Tongue (tissue), 2 donors: ENCODE results near the gene TCEAL6. TPM values are rescaled to one million over a fixed set of nuclear protein-coding genes. Genes with fewer than 3 reads are reported as not detected.
"Not testable (repeated sequence)": the region's sequence is repeated elsewhere in the genome, so short reads cannot be mapped to it uniquely, and the experiment has no call there.

ENCODE experiments used
- DNase-seq: peaks from one replicate; pipeline ENCODE4 v3.0.0-alpha.2; 2015
- total RNA-seq: library from RNA; depleted of rRNA; stranded (reverse); fragments of >200 nt; gene quantifications from one replicate; pipeline ENCODE4 v1.2.3, GENCODE V29; 2014

The TCEAL6 gene
- not detected for total RNA-seq

DNA sequence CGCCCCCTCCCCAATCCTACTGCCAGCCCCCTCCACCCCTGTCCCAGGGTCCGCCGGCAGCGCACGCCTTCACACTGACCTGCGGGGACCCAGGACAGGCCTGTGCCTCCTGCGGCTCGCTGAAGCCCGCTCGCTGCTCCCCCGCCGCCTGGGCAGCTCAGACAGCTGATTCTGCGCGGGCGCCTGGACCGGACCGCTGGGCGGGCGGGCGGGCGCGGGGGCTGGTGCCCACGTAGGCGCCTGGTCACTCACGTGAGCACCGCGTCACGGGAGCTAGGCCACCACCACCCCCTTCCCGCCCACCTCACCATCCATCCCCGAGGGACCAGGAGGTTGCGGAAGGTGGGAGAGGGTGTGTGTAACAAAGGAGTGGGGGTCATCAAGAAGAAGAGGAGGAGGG is at the start of gene TCEAL6:
TSS of gene TCEAL6 (minus strand) at position 208 of the 400 bp plus-strand sequence.
- not testable (repeated sequence) for DNase-seq

DNA sequence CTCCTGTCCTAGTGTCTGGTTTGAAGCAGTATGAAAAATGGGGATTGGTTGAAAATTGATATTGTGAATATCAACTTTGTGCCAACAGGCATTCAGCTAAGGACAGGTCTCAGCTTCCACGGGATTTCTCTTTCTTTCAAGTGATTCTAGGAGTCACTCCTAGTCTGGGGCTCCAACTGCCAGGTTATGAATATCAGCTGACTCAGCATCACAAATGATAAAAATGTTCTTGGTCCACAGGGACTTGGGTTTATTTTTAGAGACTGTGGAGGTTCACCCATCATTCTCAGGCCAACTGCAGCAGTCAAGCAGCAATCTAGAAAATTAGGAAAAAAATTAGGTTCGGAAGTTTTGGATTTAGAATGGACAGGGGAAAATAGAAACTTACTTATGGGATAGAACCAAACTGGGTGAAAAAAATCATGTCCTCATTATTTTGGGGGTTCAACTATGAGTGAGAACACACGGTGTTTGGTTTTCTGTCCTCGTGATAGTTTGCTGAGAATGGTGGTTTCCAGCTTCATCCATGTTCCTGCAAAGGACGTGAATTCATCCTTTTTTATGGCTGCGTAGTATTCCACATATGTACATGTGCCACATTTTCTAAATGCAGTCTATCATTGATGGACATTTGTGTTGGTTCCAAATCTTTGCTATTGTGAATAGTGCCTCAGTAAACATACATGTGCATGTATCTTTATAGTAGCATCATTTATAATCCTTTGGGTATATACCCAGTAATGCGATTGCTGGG is 43.9 kb upstream of the TCEAL6 start:
- no peak for DNase-seq

DNA sequence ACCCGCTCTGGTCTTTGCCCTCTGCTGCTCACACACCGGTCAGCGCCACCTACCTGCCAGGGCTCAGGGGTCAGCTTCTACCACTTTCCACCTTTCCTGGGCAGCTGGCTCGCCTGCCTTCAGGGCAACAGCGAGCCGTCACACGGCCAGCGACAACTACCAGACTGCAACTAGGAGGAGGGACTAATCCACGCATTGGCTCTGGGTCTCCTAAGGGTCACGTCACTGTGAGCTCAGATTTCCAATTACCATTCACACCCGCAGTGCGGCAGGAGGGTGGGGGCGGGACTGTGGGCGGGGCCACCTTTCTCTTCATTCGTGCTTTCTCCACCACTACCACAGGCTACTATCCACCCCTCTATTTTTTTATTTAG is 13.5 kb upstream of the TCEAL6 start, which contains the start of gene BEX5:
TSS of gene BEX5 (minus strand) at position 172 of the 374 bp plus-strand sequence. CDS start 1,712 bp downstream, outside the sequence.
- peak; percentile 63 for DNase-seq

DNA sequence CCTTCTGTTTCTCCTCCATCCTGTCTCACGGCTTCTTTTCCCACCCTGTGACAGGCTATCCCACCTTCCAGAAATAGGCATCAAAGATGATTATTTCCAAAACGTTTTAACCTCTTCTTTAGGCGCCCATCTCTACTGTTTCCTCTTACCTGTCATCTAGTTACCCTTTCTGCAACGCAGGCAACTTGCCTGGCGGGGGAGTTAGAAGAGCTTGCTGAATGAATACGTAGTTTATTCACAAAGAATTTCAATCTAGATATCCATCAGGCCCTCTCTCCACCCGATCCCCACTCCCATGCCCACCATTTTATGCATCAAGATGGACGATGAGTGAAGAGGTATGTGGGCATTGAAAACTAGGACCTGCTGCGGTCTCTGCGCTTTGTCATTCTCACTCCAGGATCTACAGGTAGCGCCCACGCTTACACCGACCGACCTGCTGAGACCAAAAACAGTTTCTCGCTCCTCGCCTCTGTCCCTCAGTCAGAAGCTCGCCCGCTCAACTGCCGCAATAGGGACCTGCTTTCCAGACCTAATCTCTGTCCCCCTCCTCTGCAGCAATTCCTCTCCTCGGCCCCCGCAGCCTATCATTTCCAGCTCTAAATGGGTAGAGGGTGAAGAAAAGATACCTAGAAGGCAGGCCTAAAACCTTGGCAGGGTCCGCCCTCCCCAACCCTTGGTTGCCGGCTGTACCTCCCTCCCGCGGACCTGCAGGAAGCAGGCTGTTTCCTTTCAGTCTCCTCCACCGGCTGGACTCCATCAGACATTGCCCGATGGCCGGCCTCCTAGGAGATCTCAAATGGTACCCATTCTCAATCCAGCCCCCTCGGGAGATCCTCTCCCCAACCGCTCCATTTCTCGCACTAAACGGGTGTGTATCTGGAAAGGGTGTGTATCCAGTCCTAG is 12.9 kb upstream of the TCEAL6 start:
- peak; percentile 1 for DNase-seq

DNA sequence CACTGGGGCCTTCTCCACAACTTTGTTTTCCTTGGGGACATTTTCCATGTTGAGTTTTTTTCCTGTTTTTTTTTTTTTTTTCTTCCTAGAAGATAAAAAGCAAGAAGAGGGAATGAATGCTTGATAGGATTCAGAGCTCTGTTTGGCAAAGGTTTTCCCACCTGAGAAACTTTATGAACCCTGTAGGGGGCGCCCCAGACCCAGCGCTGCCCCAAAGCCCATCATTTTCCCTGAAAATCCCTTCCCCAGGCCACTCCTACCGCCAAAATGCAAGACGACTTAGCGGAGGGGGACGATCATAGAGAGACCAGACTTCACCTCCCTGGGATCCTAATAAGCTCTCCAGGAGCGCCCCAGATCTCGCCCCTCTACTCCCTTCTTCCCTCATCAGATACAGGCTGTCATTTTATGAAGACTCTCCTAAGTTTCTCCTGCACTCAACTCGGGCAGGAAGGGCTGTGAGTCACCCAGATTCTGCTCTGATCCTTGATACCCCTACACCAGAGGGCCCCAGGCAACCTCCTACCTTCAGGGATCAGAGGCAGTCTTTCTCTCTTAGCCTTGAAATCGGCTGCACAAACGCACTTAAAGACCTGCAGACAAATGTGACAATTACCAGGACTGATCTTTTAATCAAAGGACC is 12.1 kb upstream of the TCEAL6 start:
- peak; percentile 1 for DNase-seq

DNA sequence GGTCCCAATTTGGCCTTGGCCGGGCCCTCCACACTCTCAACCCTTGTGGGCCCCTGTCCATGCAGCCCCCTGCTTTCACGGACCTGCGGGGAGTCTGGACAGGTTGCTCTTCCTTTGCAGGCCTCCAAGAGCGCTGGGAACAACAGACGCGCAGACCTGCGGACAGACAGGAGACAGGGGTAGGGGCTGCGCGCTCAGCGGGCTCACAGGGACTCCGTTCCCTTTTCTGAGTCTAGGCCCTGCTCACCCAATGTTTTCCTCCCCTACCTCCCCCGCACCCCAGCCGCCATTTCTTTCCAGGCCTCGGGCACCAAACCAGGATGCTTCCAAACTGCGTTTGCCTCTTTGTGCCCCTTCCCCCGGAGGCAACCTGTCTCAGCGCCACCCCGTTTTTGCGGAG is 650 bp downstream of the TCEAL6 start:
- DNase-seq = not testable (repeated sequence)

DNA sequence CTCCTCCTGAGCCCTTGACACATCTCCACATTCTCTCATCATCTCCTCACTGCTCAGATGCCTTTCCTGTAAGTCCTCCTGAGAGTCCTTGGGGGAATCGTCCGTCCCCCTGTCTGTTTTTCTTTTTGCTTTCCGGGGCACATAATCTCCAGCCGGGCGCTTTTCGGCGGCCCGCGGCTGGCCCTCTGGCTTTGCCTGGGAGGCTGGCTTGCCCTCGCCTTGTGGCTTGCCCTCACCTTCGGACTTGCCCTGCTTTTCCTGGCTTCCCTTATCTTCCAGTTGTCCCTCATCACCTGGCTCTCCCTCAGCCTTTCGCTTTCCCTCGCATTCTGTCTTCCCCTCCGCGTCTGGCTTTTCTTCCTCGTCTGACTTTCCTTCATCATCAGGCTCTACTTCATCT is 1.4 kb downstream of the TCEAL6 start:
- DNase-seq = not testable (repeated sequence)

DNA sequence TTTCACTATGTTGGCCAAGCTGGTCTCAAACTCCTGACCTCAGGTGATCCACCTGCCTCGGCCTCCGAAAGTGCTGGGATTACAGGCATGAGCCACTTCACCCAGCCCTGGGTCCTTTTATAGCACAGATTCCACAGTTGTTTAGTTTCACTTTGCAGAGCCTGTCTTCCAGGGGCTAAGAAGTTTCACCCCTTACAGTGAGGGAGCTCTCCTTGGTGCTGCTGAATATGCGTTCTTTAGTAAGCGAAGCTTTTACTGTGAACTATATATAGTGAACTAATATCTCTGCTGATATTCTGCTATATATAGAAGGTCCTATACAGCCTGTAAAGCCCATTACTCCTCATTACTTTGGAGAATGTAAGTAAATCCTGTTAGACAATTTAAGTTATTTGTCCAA is 4.2 kb downstream of the TCEAL6 start:
- no peak for DNase-seq

DNA sequence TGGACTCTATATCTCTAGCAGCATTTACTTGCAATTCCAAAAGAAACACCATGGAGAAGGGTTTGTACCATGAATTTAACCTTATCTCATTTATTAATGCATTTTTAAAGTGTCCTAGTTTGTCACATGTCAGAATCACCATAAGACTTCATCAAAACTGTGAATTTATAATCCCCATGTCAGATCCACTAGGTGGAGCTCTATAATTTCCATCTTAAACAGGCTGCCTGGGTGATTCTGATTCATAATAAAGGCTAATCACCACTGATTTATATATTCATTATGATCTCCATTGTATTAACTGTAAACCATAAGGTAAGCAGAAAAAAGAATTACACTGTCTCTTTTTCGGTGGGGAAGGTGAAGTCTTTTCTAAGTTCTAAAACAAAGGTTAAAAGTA is 12.8 kb downstream of the TCEAL6 start:
- DNase-seq = peak; percentile 2

DNA sequence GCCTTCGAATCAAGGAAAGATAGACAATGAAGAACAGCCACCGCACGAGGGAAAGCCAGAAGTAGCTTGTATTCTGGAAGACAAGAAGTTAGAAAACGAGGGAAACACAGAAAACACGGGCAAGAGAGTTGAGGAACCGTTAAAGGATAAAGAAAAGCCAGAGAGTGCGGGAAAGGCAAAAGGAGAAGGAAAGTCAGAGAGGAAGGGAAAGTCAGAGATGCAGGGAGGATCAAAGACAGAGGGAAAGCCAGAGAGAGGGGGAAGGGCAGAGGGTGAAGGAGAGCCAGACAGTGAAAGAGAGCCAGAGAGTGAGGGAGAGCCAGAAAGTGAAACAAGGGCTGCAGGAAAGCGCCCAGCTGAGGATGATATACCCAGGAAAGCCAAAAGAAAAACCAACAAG is 15.4 kb downstream of the TCEAL6 start:
- DNase-seq = no peak

DNA sequence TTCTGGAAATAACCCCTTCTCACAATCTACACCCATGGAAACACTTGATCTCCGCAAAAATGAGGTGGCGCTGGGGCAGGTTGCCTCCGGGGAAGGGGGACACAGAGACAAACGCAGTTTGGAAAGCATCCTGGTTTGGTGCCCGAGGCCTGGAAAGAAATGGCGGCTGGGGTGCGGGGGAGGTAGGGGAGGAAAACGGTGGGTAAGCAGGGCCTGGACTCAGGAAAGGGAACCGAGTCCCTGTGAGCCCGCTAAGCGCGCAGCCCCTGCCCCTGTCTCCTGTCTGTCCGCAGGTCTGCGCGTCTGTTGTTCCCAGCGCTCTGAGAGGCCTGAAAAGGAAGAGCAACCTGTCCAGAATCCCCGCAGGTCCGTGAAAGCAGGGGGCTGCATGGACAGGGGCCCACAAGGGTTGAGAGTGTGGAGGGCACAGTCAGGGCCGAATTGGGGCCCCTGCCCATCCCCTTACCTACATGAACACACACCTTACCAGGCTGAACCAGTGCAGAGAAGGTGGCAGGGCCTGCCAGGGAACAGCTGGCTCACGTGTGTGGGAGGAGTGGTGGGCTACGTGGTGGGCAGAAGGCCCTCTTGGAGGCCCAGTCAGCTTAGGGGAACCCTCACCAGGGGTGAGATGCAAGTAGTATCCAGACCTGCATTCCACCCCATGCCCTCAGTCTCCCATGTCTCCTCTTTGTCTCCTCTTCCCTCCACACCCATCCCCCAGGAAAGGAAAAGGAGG is 16.0 kb downstream of the TCEAL6 start:
- DNase-seq = not testable (repeated sequence)

DNA sequence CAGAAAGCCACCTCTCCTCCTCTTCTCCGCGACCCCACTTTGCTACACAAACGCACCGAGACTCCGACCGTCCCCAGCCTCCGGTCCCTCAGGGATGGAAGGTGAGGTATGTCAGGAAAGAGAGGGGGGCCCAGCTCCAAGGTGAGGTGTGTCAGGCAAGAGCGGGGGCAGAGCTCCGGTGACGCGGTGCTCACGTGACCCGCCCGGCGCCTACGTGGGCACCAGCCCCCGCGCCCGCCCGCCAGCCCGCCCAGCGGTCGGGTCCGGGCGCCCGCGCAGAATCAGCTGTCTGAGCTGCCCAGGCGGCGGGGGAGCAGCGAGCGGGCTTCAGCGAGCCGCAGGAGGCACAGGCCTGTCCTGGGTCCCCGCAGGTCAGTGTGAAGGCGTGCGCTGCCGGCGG is 16.8 kb downstream of the TCEAL6 start, which contains the start of gene TCEAL2:
TSS of gene TCEAL2 (plus strand) at position 244 of the 400 bp plus-strand sequence. CDS start 1,152 bp downstream, outside the sequence.
- DNase-seq = peak; percentile 20

DNA sequence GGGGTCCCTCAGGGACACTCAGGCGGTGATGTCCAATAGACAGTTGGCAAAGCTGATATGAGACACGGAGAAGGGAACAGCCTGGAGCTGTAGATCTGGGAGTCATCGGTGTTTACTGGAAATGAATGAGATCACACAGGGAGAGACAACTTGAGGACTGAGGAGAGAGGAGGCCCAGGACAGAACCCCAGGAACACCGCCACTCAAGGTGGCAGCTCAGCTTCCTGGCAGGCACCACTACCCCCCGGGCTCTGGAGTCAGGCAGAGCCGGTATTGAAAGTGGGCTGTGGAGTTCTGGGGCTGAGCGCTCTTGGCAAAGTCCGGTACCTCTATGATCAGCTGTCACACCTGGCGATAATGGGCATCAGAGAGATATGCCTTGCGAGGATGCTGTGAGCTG is 17.3 kb downstream of the TCEAL6 start:
- DNase-seq = not testable (repeated sequence)

DNA sequence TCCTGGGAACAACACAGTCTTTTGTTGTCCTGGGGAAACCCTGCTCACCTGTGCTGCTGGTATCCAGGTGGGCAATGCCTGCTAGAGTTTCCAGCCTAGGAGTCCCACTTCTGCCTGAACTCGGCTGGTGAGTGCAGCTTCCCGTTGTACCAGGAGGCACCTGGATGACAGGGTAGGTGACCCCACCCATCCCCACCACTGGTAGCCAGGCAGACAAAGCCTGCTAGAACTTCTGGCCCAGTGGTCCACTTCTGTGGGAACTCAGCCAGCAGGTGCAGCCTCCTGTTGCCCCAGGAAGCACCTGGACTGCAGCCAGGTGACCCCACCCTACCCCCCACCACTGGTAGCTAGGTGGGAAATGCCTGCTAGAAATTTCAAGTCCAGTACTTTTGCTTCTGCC is 26.5 kb downstream of the TCEAL6 start:
- no peak for DNase-seq

DNA sequence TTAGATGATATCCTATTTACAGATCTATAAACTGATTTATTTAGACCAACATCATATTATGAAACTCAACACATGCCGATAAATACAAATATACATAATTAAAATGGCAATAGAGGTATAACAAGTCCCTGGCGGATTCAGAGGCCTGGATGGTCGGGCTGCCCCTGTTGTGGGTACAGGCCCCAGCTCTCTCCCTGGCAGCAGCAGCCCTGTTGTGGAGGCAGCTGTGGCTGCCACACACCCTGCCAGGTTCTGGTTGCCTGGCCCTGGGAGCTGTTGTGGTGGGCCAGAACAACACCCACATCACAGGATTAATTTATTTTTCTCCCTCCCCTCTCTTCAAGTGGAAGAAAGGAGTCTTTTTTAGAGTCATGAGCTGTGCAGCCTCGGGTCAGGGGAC is 28.9 kb downstream of the TCEAL6 start:
- DNase-seq = no peak

Other genes starting within 250 kb of the TCEAL6 start
- 3.7 TPM for gene ZMAT1, start 210.5 kb downstream of the TCEAL6 start, total RNA-seq
- 1.1 TPM for gene TCEAL2, start 16.8 kb downstream of the TCEAL6 start, total RNA-seq
- 0.92 TPM for gene BEX5, start 13.5 kb upstream of the TCEAL6 start, total RNA-seq
- not detected for gene TCP11X1, start 72.8 kb upstream of the TCEAL6 start, total RNA-seq
- not detected for gene NXF2, start 104.7 kb upstream of the TCEAL6 start, total RNA-seq